ENCODE measurements around the gene PRDM2. TPM values are rescaled to one million over a fixed set of nuclear protein-coding genes. Genes with fewer than 3 reads are reported as not detected.

PRDM2 gene
- total RNA-seq, 1 donor from 2014 or later: 44.3 TPM

DNA sequence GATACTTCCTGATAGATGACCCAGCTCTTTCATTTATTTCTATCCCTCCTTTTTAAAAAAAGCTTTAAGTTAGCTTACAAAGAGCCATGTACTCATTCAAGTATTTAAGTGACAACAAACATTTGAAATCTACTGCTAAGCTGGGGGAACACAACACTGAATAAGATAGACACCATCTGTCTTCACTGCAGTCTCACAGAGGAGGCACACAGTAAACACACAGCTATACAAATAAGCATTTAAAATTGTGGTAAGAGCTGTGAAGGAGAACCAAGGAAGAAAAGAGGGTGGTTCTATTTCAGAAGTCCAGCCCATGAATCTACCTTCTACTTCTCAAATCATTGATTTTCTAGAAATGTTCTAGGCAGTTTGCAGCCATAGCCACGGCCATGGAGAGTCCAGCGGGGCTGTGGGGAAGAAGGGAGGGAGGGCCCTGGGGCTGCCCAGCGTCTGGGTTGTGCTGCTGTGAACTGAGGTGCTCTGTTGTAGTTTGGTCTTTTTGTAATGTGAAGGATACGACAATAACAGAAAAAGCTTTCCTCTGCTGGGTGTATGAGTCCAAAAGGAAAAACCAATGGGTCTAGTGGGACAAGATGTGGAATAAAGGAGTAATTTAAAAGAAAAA lies 28.2 kb downstream of the PRDM2 start:
- TF ChIP-seq, protein P1, sequence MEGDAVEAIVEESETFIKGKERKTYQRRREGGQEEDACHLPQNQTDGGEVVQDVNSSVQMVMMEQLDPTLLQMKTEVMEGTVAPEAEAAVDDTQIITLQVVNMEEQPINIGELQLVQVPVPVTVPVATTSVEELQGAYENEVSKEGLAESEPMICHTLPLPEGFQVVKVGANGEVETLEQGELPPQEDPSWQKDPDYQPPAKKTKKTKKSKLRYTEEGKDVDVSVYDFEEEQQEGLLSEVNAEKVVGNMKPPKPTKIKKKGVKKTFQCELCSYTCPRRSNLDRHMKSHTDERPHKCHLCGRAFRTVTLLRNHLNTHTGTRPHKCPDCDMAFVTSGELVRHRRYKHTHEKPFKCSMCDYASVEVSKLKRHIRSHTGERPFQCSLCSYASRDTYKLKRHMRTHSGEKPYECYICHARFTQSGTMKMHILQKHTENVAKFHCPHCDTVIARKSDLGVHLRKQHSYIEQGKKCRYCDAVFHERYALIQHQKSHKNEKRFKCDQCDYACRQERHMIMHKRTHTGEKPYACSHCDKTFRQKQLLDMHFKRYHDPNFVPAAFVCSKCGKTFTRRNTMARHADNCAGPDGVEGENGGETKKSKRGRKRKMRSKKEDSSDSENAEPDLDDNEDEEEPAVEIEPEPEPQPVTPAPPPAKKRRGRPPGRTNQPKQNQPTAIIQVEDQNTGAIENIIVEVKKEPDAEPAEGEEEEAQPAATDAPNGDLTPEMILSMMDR (IDR thresholded peaks at IDR 0.05; ENCODE audit: unreplicated experiment): no peak
- Mint-ChIP-seq H3K4me1 (ENCODE audit: low read depth) (peaks cover 27% of the 10 kb centered on the region), H3K27me3 (no peaks in the 10 kb centered on the region), H3K36me3 (ENCODE audit: insufficient read depth) (peaks cover 3% of the 10 kb centered on the region), H3K27ac (peak overlapping the region; percentile 18), H3K4me3 (ENCODE audit: low read depth) (no peak overlapping the region), H3K9me3 (ENCODE audit: low read depth) (no peaks in the 10 kb centered on the region)
- DNase-seq (ENCODE audit: low spot score, unreplicated experiment): no peak

DNA sequence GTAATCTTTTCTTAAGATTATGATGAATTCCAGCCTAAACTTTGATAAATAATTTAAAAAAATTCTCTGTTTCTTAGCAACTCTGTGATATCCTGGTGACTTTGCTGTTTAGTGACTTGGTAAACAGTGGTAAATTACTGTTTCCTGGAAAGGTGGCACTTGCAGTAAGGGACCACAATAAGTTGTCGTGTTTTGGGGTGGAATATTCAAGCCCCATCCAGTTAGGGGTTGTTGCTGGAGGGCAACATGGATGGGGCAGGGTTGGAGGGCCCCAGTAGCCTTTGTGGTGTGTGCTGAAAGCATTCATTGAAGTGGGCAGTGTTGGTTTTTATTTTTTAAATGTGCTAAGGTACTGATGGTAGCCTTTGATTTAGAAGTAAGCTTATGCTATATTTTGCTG lies 30.3 kb downstream of the PRDM2 start:
- Mint-ChIP-seq H3K9me3 (ENCODE audit: low read depth) (no peaks in the 10 kb centered on the region), H3K36me3 (ENCODE audit: insufficient read depth) (peaks cover 7% of the 10 kb centered on the region), H3K27me3 (no peaks in the 10 kb centered on the region), H3K4me1 (ENCODE audit: low read depth) (peaks cover 27% of the 10 kb centered on the region), H3K27ac (no peak overlapping the region), H3K4me3 (ENCODE audit: low read depth) (no peak overlapping the region)
- DNase-seq (ENCODE audit: low spot score, unreplicated experiment): no peak
- TF ChIP-seq, protein P1 (IDR thresholded peaks at IDR 0.05; ENCODE audit: unreplicated experiment): no peak

DNA sequence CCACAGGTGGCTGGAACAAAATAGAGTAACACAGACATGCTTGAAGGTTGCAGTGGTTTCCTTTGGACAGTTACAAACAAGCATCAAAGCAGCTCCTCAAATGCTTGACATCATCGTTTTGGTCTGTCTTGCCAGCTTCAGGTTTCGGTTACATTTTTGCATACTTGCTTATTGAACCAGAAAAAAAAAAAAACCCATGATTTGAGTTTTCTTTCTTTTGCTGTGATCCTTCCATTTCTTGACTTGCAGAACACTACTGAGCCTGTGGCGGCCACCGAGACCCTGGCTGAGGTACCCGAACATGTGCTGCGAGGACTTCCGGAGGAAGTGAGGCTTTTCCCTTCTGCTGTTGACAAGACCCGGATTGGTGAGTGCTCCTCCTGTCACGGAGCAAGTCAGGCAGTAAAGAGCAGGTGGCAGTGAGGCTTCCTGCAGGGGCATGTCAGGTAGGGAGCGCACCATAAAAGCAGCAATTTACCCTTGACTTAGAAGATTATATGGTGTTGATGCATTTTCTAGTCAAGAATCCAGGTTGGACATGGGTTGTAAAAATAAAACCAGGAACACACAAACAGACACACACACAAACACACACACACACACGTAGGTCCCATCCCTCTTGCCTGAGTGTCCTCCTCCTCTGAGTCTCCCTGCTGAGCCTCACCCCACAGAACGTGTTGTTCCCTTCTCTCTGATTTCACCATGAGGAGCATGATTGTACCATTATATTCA lies 30.9 kb downstream of the PRDM2 start:
- Mint-ChIP-seq H3K27ac (peak overlapping the region; percentile 63), H3K9me3 (ENCODE audit: low read depth) (no peaks in the 10 kb centered on the region), H3K4me1 (ENCODE audit: low read depth) (peaks cover 27% of the 10 kb centered on the region), H3K27me3 (no peaks in the 10 kb centered on the region), H3K4me3 (ENCODE audit: low read depth) (no peak overlapping the region), H3K36me3 (ENCODE audit: insufficient read depth) (peaks cover 7% of the 10 kb centered on the region)
- TF ChIP-seq, protein P1 (IDR thresholded peaks at IDR 0.05; ENCODE audit: unreplicated experiment): no peak
- no peak for DNase-seq (ENCODE audit: low spot score, unreplicated experiment)

DNA sequence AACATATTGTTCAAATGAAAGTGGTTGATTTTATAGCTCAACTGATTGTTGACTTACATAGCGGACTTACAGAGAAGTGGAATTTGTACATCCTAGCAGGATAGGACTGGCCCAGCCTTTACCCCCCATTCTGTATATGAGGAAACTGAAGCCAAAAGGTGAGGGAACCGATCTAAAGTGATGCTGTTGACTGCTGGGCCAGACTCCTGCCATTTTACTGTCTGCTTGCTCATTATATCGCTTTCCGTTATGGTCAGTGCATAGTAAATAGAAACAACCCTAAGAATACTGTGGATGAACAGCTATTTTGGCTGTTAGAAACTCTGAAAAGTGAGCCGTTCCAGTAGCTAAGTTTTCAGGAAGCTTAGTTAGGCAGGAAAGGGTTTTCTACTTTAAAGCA lies 31.9 kb downstream of the PRDM2 start:
- Mint-ChIP-seq H3K27ac (no peak overlapping the region), H3K9me3 (ENCODE audit: low read depth) (no peaks in the 10 kb centered on the region), H3K36me3 (ENCODE audit: insufficient read depth) (peaks cover 7% of the 10 kb centered on the region), H3K27me3 (no peaks in the 10 kb centered on the region), H3K4me3 (ENCODE audit: low read depth) (no peak overlapping the region), H3K4me1 (ENCODE audit: low read depth) (peaks cover 27% of the 10 kb centered on the region)
- DNase-seq (ENCODE audit: low spot score, unreplicated experiment): no peak
- TF ChIP-seq, protein P1 (IDR thresholded peaks at IDR 0.05; ENCODE audit: unreplicated experiment): no peak

DNA sequence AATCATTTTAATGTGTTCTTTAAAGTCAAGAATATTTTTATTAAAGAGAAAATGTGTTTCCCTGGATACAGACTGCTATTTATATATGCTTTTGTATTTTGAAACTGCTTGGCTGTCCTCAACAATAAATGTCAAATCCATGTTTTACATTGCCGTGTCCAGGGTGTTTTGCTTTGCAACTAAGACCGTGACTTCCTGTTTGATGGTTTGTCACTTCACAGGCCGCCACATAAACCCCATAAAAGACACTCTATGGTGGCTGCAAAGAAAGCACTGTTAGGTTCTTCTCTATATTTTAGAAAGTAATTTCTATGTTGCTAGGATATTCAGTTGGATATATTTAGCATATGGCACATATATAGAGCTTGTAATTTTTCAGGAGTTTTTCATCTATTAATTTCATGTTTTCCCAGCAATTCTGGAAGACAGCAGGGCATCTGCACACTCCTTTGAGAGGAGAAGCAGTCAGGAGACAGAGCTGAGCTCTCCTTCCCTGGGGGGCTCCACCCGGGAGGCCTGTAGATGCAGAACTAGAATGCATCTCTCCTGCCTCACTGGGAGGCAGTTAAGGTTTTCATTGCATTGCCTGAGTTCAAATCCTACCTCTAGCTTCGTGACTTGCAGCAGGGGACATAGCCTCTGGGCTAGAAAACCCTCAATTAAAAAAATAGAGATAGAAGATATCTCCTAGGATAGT lies 33.1 kb downstream of the PRDM2 start:
- Mint-ChIP-seq H3K27ac (no peak overlapping the region), H3K4me1 (ENCODE audit: low read depth) (peaks cover 22% of the 10 kb centered on the region), H3K4me3 (ENCODE audit: low read depth) (no peak overlapping the region), H3K9me3 (ENCODE audit: low read depth) (no peaks in the 10 kb centered on the region), H3K27me3 (no peaks in the 10 kb centered on the region), H3K36me3 (ENCODE audit: insufficient read depth) (peaks cover 7% of the 10 kb centered on the region)
- DNase-seq (ENCODE audit: low spot score, unreplicated experiment): no peak
- TF ChIP-seq, protein P1 (IDR thresholded peaks at IDR 0.05; ENCODE audit: unreplicated experiment): no peak
